Esophagus muscularis mucosa (tissue), 4 donors: ENCODE data around the gene RASL11B. TPM values are rescaled to one million over a fixed set of nuclear protein-coding genes. Genes with fewer than 3 reads are reported as not detected.

ENCODE experiments used
- DNase-seq: peaks from one replicate; pipeline ENCODE4 v3.0.0-alpha.2; 2017; ENCODE audit errors: extremely low spot score
- H3K27ac ChIP-seq, 4 donors: fragments of 200-600 bp; sonication (generic); replicated peaks in 1 of 4; 1 replicate in 3 of 4; 2 replicates in 1 of 4; pipeline ENCODE4 v1.5.1; 2016 to 2019; ENCODE audit warnings: mild to moderate bottlenecking in 1 of 4
- H3K27me3 ChIP-seq, 4 donors: fragments of 200-600 bp; sonication (generic); one replicate each; pipeline versions ENCODE4 v1.5.1 to v1.6.0; 2016 to 2019
- H3K36me3 ChIP-seq, 4 donors: fragments of 200-600 bp; sonication (generic); one replicate each; pipeline ENCODE4 v1.5.1; 2016 to 2019
- H3K4me1 ChIP-seq, 4 donors: fragments of 200-600 bp; sonication (generic); one replicate each; pipeline ENCODE4 v1.5.1; 2016 to 2019
- H3K4me3 ChIP-seq, 4 donors: fragments of 200-600 bp; sonication (generic); 1 replicate in 2 of 4; 2 replicates in 2 of 4; pipeline ENCODE4 v1.5.1; 2016 to 2019; ENCODE audit warnings: mild to moderate bottlenecking in 4 of 4, moderate library complexity in 1 of 4
- H3K9me3 ChIP-seq, 4 donors: fragments of 200-600 bp; sonication (generic); 1 replicate in 3 of 4; 2 replicates in 1 of 4; pipeline ENCODE4 v1.5.1; 2016 to 2019
- CTCF ChIP-seq, 3 experiments: fragments of 200-600 bp in 2 of 3; fragments of 450-650 bp in 1 of 3; sonication (generic) in 2 of 3; IDR thresholded peaks; one replicate each; pipeline ENCODE4 v1.5.1; 2017 to 2019; ENCODE audit warnings: antibody characterized with exemption in 3 of 3, mild to moderate bottlenecking in 2 of 3, moderate library complexity in 1 of 3
- EP300 ChIP-seq: sonication (generic); formaldehyde crosslinking; IDR thresholded peaks from one replicate; pipeline ENCODE4 v1.6.1; 2017; ENCODE audit warnings: antibody characterized with exemption
- POLR2A ChIP-seq: fragments of 450-650 bp; IDR thresholded peaks from one replicate; pipeline ENCODE4 v1.6.1; 2017; ENCODE audit warnings: antibody characterized with exemption, moderate library complexity, mild to moderate bottlenecking, low read depth
- POLR2AphosphoS5 ChIP-seq, 2 donors: sonication (generic); formaldehyde crosslinking; IDR thresholded peaks; one replicate each; pipeline ENCODE4 v1.6.1; 2017; ENCODE audit warnings: antibody characterized with exemption in 2 of 2
- WGBS: methylation state at CpG from one replicate; pipeline ENCODE4 v1.1.5; 2018; 5-methylcytosine and 5-hydroxymethylcytosine counted together
- intact Hi-C: fragments of 100-400 bp; cut with DNase I; formaldehyde crosslinking; loops from one replicate; pipeline ENCODE4 v1.15.1; 2023
- total RNA-seq, 4 donors: library from RNA; depleted of rRNA; stranded (reverse); fragments of >200 nt; gene quantifications; one replicate each; pipeline versions ENCODE4 v1.1.0 to v1.2.1, GENCODE V29; 2016

The RASL11B gene
- total RNA-seq, 4 donors from 2014 or later: 0.83 to 2.3 (median 1.3) TPM

- intact Hi-C loops: no loop called here
- Histone ChIP-seq H3K9me3 (no peaks in the 10 kb centered on the region), H3K36me3 (peaks cover 0 to 7% (median 0%) of the 10 kb centered on the region in 4 donors), H3K4me3 (no peak overlapping the region), H3K27ac (no peak overlapping the region), H3K4me1 (no peaks in the 10 kb centered on the region), H3K27me3 (no peaks in the 10 kb centered on the region)
- DNase-seq: no peak
- WGBS: 93% methylated on average over 2 of the region's 2 CpGs
- TF ChIP-seq POLR2AphosphoS5 (IDR thresholded peaks at IDR 0.05) (no peak), CTCF (IDR thresholded peaks at IDR 0.05) (no peak), EP300 (no peak), POLR2A (no peak)
Measured at GRCh38 chr4:52889354-52889753, 27.2 kb downstream of the RASL11B start.

- TF ChIP-seq CTCF (IDR thresholded peaks at IDR 0.05) (no peak), POLR2AphosphoS5 (IDR thresholded peaks at IDR 0.05) (no peak), POLR2A (no peak), EP300 (no peak)
- DNase-seq: no peak
- Histone ChIP-seq H3K27ac (no peak overlapping the region), H3K27me3 (no peaks in the 10 kb centered on the region), H3K36me3 (peaks cover 0 to 4% (median 0%) of the 10 kb centered on the region in 4 donors), H3K9me3 (no peaks in the 10 kb centered on the region), H3K4me1 (no peaks in the 10 kb centered on the region), H3K4me3 (no peak overlapping the region)
- intact Hi-C loops: no loop called here
- WGBS: 61% methylated on average over 2 of the region's 2 CpGs
Measured at GRCh38 chr4:52889778-52890520, 27.8 kb downstream of the RASL11B start.

DNA sequence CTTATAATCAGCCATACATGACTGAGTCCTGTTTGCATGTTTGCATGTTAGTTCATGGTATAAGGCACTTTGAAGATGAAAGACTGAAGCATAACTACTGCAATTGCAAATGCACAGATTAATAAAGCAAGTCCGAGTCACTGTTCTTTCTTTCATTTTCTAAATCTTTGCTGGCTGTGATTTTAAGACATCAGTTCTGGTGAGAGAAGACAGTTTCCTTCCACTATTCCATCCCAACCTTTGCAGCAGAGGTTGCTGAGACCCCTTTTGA is 28.3 kb downstream of the RASL11B start:
- Histone ChIP-seq H3K4me3 (no peak overlapping the region), H3K27ac (no peak overlapping the region), H3K9me3 (no peaks in the 10 kb centered on the region), H3K36me3 (peaks cover 0 to 3% (median 0%) of the 10 kb centered on the region in 4 donors), H3K27me3 (no peaks in the 10 kb centered on the region), H3K4me1 (no peaks in the 10 kb centered on the region)
- TF ChIP-seq POLR2A (no peak), CTCF (IDR thresholded peaks at IDR 0.05) (no peak), POLR2AphosphoS5 (IDR thresholded peaks at IDR 0.05) (no peak), EP300 (no peak)
- intact Hi-C loops: no loop called here
- WGBS: 86% methylated on average over 1 of the region's 1 CpG
- DNase-seq: no peak

GRCh38 chr4:52891743-52892142 is 29.6 kb downstream of the RASL11B start:
- Histone ChIP-seq H3K9me3 (no peaks in the 10 kb centered on the region), H3K36me3 (no peaks in the 10 kb centered on the region), H3K4me1 (no peaks in the 10 kb centered on the region), H3K27ac (no peak overlapping the region), H3K4me3 (no peak overlapping the region), H3K27me3 (no peaks in the 10 kb centered on the region)
- no peak for DNase-seq
- TF ChIP-seq CTCF (IDR thresholded peaks at IDR 0.05): no peak
- TF ChIP-seq POLR2A: no peak
- no peak for TF ChIP-seq POLR2AphosphoS5 (IDR thresholded peaks at IDR 0.05)
- TF ChIP-seq EP300: no peak
- intact Hi-C loops: no loop called here
- WGBS: 76% methylated on average over 1 of the region's 1 CpG

- Histone ChIP-seq H3K27ac (no peak overlapping the region), H3K9me3 (no peaks in the 10 kb centered on the region), H3K36me3 (no peaks in the 10 kb centered on the region), H3K27me3 (no peaks in the 10 kb centered on the region), H3K4me1 (no peaks in the 10 kb centered on the region), H3K4me3 (no peak overlapping the region)
- intact Hi-C loops: no loop called here
- no peak for TF ChIP-seq POLR2A
- TF ChIP-seq CTCF (IDR thresholded peaks at IDR 0.05): no peak
- no peak for TF ChIP-seq EP300
- no peak for TF ChIP-seq POLR2AphosphoS5 (IDR thresholded peaks at IDR 0.05)
- DNase-seq: no peak
- WGBS: 92% methylated on average over 3 of the region's 3 CpGs
Measured at GRCh38 chr4:52892880-52893279, 30.8 kb downstream of the RASL11B start.
